GM12892 (cell line): ENCODE results near the gene DENND1A.

Source experiments
- POLR2A ChIP-seq: IDR thresholded peaks from 2 replicates; pipeline ENCODE4 v1.6.1; 2011; ENCODE audit warnings: low read depth, low read length, control low read depth
- POLR2AphosphoS5 ChIP-seq: IDR thresholded peaks from 2 replicates; pipeline ENCODE4 v1.6.1; 2011; ENCODE audit warnings: low read depth, low read length, control low read depth
- TAF1 ChIP-seq: IDR thresholded peaks from 2 replicates; pipeline ENCODE4 v1.6.1; 2011; ENCODE audit warnings: low read depth, mild to moderate bottlenecking, control low read depth, low read length, borderline replicate concordance

- TF ChIP-seq POLR2A = no peak
- TF ChIP-seq POLR2AphosphoS5 = no peak
- TF ChIP-seq TAF1 = no peak
Measured at GRCh38 chr9:123652416-123652815, 277.5 kb downstream of the DENND1A start.
